GM19023 (cell line): ENCODE data around the gene CYP24A1.

ENCODE experiments used
- ATAC-seq: cut with Tn5 transposase; IDR thresholded peaks from one replicate; pipeline ENCODE4 v1.9.1; 2021; ENCODE audit warnings: mild to moderate bottlenecking, moderate library complexity; ENCODE audit not compliant: unreplicated experiment

CYP24A1 gene

GRCh38 chr20:54203281-54203680, 29.5 kb upstream of the CYP24A1 start:
- no peak for ATAC-seq

- no peak for ATAC-seq
Measured at GRCh38 chr20:54201268-54201846, 27.6 kb upstream of the CYP24A1 start.

GRCh38 chr20:54200487-54201267, 26.9 kb upstream of the CYP24A1 start:
- ATAC-seq, result no peak

GRCh38 chr20:54199721-54200176, 26.0 kb upstream of the CYP24A1 start:
- peak; percentile 57 for ATAC-seq

GRCh38 chr20:54199283-54199682, 25.5 kb upstream of the CYP24A1 start:
- ATAC-seq, result no peak

GRCh38 chr20:54197621-54198604, 24.1 kb upstream of the CYP24A1 start:
- no peak for ATAC-seq

GRCh38 chr20:54195483-54196472, 22.0 kb upstream of the CYP24A1 start:
- no peak for ATAC-seq

GRCh38 chr20:54194724-54195438, 21.1 kb upstream of the CYP24A1 start:
- ATAC-seq, result no peak

- no peak for ATAC-seq
Measured at GRCh38 chr20:54193817-54194216, 20.0 kb upstream of the CYP24A1 start.

- ATAC-seq, result no peak
Measured at GRCh38 chr20:54190217-54190616, 16.4 kb upstream of the CYP24A1 start.

- no peak for ATAC-seq
Measured at GRCh38 chr20:54189630-54190029, 15.8 kb upstream of the CYP24A1 start.

GRCh38 chr20:54188132-54188849, 14.5 kb upstream of the CYP24A1 start:
- ATAC-seq, result no peak

- no peak for ATAC-seq
Measured at GRCh38 chr20:54184904-54185626, 11.3 kb upstream of the CYP24A1 start.

GRCh38 chr20:54184071-54184470, 10.3 kb upstream of the CYP24A1 start:
- no peak for ATAC-seq

- no peak for ATAC-seq
Measured at GRCh38 chr20:54180931-54181330, 7.1 kb upstream of the CYP24A1 start.

GRCh38 chr20:54179946-54180345, 6.2 kb upstream of the CYP24A1 start:
- ATAC-seq, result no peak

GRCh38 chr20:54178256-54178655, 4.5 kb upstream of the CYP24A1 start:
- ATAC-seq, result no peak

- no peak for ATAC-seq
Measured at GRCh38 chr20:54177378-54177777, 3.6 kb upstream of the CYP24A1 start.
